Nephron (organoid): Measurements from ENCODE around the gene DCTN3.
A peak's percentile ranks its signal among the peaks of the same experiment; 100 is the strongest.

Experiments
- H3K27ac Mint-ChIP-seq, 3 experiments: 2 replicates each; pipeline ENCODE4 v1.8.0; 2020; ENCODE audit warnings: mixed read lengths in 3 of 3, mild to moderate bottlenecking in 2 of 3, moderate library complexity in 1 of 3
- H3K27me3 Mint-ChIP-seq: 2 replicates; pipeline ENCODE4 v1.8.0; 2021; ENCODE audit warnings: low read depth, mild to moderate bottlenecking, moderate library complexity, mixed read lengths
- H3K36me3 Mint-ChIP-seq: 2 replicates; pipeline ENCODE4 v1.8.0; 2020; ENCODE audit warnings: low read depth, mixed read lengths
- H3K4me1 Mint-ChIP-seq: 2 replicates; pipeline ENCODE4 v1.8.0; 2020; ENCODE audit warnings: mixed read lengths
- H3K4me3 Mint-ChIP-seq, 3 experiments: 2 replicates each; pipeline ENCODE4 v1.8.0; 2020; ENCODE audit warnings: mild to moderate bottlenecking in 3 of 3, mixed read lengths in 3 of 3, moderate library complexity in 2 of 3
- H3K9me3 Mint-ChIP-seq: 2 replicates; pipeline ENCODE4 v1.8.0; 2020; ENCODE audit warnings: mixed read lengths
- TF ChIP-seq, protein P1 (sequence below), 3 experiments: fragments of 200-600 bp; sonication (generic); IDR thresholded peaks; one replicate each; pipeline ENCODE4 v1.5.0; 2021; ENCODE audit warnings: antibody characterized with exemption in 3 of 3; ENCODE audit not compliant: unreplicated experiment in 3 of 3

The DCTN3 gene

DNA sequence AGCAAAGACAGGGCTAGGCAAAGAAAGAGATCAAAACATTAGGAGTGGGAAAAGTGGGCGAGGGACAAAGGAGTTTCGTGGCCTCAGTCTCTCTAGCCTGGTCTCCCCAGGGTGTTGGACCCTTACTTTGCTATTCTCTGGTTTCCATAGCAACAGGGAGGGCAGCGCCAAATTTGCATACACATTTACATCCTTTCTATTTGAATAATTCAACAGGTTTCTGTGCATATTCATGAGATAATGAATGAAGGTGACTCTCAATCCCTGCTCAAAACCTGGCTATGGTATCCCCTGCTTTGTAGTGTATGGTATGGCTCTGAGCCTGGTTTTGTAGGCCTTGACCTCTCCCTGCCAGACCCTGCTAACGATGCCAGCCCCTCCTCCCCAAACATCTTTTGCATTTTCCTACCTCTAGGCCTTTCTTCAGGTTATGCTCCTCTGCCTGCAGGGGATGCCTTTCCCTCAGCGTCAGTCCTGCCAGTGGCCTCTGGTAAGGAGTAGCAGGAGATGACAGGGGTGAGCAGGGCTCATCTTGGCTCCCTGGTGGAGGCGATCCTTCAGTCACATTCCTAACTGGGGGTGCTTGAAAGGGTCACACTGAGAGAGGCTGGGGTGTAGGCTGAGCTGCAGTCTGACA, 18.2 kb downstream of the DCTN3 start:
- Mint-ChIP-seq H3K4me1 (peaks cover 12% of the 10 kb centered on the region), H3K27ac (no peak overlapping the region), H3K9me3 (no peaks in the 10 kb centered on the region), H3K4me3 (no peak overlapping the region), H3K27me3 (peaks cover 20% of the 10 kb centered on the region), H3K36me3 (no peaks in the 10 kb centered on the region)
- TF ChIP-seq, protein P1, sequence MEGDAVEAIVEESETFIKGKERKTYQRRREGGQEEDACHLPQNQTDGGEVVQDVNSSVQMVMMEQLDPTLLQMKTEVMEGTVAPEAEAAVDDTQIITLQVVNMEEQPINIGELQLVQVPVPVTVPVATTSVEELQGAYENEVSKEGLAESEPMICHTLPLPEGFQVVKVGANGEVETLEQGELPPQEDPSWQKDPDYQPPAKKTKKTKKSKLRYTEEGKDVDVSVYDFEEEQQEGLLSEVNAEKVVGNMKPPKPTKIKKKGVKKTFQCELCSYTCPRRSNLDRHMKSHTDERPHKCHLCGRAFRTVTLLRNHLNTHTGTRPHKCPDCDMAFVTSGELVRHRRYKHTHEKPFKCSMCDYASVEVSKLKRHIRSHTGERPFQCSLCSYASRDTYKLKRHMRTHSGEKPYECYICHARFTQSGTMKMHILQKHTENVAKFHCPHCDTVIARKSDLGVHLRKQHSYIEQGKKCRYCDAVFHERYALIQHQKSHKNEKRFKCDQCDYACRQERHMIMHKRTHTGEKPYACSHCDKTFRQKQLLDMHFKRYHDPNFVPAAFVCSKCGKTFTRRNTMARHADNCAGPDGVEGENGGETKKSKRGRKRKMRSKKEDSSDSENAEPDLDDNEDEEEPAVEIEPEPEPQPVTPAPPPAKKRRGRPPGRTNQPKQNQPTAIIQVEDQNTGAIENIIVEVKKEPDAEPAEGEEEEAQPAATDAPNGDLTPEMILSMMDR (IDR thresholded peaks at IDR 0.05; ENCODE audit: unreplicated experiment in 3 of 3), result no peak

- no peak overlapping the region for H3K27ac Mint-ChIP-seq
- no peak overlapping the region for H3K4me3 Mint-ChIP-seq
- TF ChIP-seq, protein P1 (IDR thresholded peaks at IDR 0.05; ENCODE audit: unreplicated experiment in 3 of 3), result no peak
- H3K36me3 Mint-ChIP-seq, result no peaks in the 10 kb centered on the region
- H3K27me3 Mint-ChIP-seq, result peaks cover 25% of the 10 kb centered on the region
- H3K4me1 Mint-ChIP-seq, result peaks cover 12% of the 10 kb centered on the region
- H3K9me3 Mint-ChIP-seq, result no peaks in the 10 kb centered on the region
These were observed 19.4 kb downstream of the DCTN3 start for GRCh38 chr9:34600908-34601307.

DNA sequence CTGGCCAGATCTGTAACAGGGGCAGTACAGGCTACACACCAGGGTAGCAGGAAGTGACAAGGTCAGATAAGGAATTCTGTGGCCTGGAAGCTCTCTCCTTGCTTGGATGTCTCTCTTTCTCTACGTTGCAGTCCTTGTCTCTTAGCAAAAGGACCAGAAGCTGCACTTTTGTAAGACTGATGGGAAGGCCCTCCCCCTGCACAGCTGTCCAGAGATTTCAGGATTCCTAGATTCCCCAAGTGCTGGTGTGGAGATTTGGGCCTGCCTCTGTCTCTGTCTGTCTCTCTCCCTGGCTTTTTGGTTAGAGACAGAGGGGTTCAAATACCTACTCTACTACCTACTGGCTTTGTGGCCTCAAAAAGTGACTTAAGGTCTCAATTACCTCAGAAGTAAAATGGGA, 20.7 kb downstream of the DCTN3 start:
- H3K4me3 Mint-ChIP-seq, result no peak overlapping the region
- peaks cover 12% of the 10 kb centered on the region for H3K4me1 Mint-ChIP-seq
- no peak overlapping the region for H3K27ac Mint-ChIP-seq
- TF ChIP-seq, protein P1 (IDR thresholded peaks at IDR 0.05; ENCODE audit: unreplicated experiment in 3 of 3), result no peak
- H3K36me3 Mint-ChIP-seq, result no peaks in the 10 kb centered on the region
- no peaks in the 10 kb centered on the region for H3K9me3 Mint-ChIP-seq
- H3K27me3 Mint-ChIP-seq, result peaks cover 31% of the 10 kb centered on the region

GRCh38 chr9:34594177-34594576, 26.1 kb downstream of the DCTN3 start:
- Mint-ChIP-seq H3K9me3 (no peaks in the 10 kb centered on the region), H3K4me1 (peaks cover 20% of the 10 kb centered on the region), H3K36me3 (no peaks in the 10 kb centered on the region), H3K27me3 (peaks cover 63% of the 10 kb centered on the region), H3K27ac (no peak overlapping the region), H3K4me3 (no peak overlapping the region)
- TF ChIP-seq, protein P1 (IDR thresholded peaks at IDR 0.05; ENCODE audit: unreplicated experiment in 3 of 3), result no peak

GRCh38 chr9:34592895-34593601, 27.2 kb downstream of the DCTN3 start:
- Mint-ChIP-seq H3K4me3 (peak overlapping the region; percentile 33 to 92 (median 75)), H3K9me3 (no peaks in the 10 kb centered on the region), H3K36me3 (no peaks in the 10 kb centered on the region), H3K27ac (peak overlapping the region in 1 of 3 experiments; percentile 38), H3K4me1 (peaks cover 28% of the 10 kb centered on the region), H3K27me3 (peaks cover 73% of the 10 kb centered on the region)
- TF ChIP-seq, protein P1 (IDR thresholded peaks at IDR 0.05; ENCODE audit: unreplicated experiment in 3 of 3), result no peak
